ENCODE results near the gene ADRA2A.

Gene ADRA2A

DNA sequence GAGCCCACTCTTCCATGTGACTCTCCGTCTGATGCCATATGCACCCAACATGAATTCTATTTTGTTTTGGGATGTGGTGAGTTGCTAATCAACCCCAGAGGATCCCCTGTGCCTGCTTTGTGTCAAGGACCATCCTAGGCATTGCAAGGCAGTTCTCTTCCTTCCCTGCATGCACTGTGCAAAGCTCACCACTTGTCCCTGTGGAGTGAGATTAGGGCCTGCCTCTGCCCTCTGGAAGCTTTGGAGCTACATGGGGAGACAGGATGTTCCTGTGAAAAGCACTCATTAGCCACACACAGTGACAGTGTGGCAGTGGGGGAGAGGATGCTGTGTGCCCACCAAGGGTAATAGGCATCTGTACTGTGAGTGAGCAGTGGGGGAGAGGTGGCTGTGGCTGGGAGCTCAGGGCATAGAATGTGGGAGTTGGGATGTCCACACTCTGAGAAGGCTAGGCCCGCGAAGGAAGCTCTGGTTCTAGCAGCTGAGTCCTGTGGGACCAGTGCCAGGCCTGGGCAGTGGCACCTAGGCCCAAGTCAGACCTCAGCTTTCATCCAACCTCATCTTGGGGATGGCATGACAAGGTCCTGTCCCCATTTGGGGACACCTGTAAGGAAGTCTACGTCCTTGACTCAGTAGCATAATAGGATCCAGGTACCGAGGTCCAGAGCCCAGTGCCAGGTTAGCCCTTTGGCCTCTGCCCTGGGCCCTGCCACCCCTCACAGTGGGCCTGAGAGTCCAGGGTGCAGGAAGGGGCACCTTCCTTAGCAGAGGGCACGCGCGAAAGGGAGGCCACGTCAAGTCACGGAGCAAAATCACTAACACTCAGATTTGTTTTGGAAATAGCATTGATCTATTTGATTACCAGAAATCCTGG lies 6.6 kb downstream of the ADRA2A start:
- no peaks in the 10 kb centered on the region for H3K4me1 ChIP-seq (ENCODE audit: insufficient read depth, low read length)
- no peaks in the 10 kb centered on the region for H3K79me2 ChIP-seq (ENCODE audit: insufficient read depth, low read length)
- no peaks in the 10 kb centered on the region for H4K20me1 ChIP-seq (ENCODE audit: insufficient read depth, low read length)
- no peak overlapping the region for H3K27ac ChIP-seq (ENCODE audit: low read length)
- no peaks in the 10 kb centered on the region for H3K36me3 ChIP-seq (ENCODE audit: insufficient read depth, low read length)
- TF ChIP-seq, protein P1, sequence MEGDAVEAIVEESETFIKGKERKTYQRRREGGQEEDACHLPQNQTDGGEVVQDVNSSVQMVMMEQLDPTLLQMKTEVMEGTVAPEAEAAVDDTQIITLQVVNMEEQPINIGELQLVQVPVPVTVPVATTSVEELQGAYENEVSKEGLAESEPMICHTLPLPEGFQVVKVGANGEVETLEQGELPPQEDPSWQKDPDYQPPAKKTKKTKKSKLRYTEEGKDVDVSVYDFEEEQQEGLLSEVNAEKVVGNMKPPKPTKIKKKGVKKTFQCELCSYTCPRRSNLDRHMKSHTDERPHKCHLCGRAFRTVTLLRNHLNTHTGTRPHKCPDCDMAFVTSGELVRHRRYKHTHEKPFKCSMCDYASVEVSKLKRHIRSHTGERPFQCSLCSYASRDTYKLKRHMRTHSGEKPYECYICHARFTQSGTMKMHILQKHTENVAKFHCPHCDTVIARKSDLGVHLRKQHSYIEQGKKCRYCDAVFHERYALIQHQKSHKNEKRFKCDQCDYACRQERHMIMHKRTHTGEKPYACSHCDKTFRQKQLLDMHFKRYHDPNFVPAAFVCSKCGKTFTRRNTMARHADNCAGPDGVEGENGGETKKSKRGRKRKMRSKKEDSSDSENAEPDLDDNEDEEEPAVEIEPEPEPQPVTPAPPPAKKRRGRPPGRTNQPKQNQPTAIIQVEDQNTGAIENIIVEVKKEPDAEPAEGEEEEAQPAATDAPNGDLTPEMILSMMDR (IDR thresholded peaks at IDR 0.05; ENCODE audit: borderline replicate concordance, extremely low read depth, low read length, poor library complexity, severe bottlenecking): no peak
- TF ChIP-seq EZH2 (IDR thresholded peaks at IDR 0.05; ENCODE audit: borderline replicate concordance, low read depth, low read length, severe bottlenecking): no peak
- no peak overlapping the region for H3K4me3 ChIP-seq (ENCODE audit: low read depth in 1 of 2, low read length in 2 of 2)
- no peaks in the 10 kb centered on the region for H3K27me3 ChIP-seq (ENCODE audit: insufficient read depth, low read length, poor library complexity)
- DNase-seq (no peak), ATAC-seq (ENCODE audit: insufficient read depth, low read depth) (no peak)
- H3K9me3 ChIP-seq (ENCODE audit: insufficient read depth, low read length, severe bottlenecking): no peaks in the 10 kb centered on the region
- no peak overlapping the region for H2AFZ ChIP-seq (ENCODE audit: low read depth, low read length)
- H3K9ac ChIP-seq (ENCODE audit: low read depth, low read length): no peak overlapping the region
- no peak overlapping the region for H3K4me2 ChIP-seq (ENCODE audit: insufficient read depth, low read length)

DNA sequence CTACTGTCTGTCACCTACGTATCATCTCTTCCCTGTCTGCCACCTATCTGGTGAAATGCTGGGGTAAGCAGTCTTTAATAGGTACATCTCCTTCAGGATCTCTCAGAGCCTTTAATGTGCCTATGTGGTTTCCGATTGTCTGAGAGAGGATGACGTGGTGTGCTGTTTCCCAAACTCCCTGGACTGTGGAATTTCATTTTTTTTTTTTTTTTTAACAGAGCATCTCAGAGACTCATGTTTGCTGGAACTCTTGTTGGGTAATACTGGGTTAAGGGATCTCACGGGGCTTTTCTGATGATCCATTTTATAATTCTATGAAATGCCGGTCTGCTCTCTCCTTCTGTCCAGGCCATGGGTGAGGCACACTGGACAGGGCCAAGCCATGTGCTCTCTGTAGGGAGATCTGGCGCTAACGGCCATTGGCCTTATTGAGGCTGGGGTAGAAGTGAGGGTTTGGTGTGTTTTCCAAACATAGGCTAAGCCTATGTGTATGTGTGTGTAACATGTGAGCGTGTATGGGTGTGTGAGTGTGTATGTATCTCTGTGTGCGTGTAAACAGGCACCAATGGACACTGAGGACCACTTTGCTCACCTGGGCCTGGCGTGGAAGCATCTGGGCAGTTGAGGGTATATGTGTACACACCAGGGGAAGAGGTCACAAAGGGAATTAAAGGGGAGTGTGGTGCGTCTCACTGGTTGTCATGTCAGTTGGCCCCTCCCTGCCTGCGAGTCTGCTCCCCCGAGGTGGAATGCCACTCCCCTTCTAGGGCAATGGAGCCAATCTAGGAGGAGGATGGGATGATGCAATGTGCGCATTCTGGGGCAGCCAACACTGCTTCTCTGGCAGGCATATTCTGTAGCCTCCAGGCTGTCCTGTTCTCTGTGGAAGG lies 7.8 kb downstream of the ADRA2A start:
- H3K9ac ChIP-seq (ENCODE audit: low read depth, low read length): no peak overlapping the region
- no peaks in the 10 kb centered on the region for H3K79me2 ChIP-seq (ENCODE audit: insufficient read depth, low read length)
- H4K20me1 ChIP-seq (ENCODE audit: insufficient read depth, low read length): no peaks in the 10 kb centered on the region
- no peaks in the 10 kb centered on the region for H3K27me3 ChIP-seq (ENCODE audit: insufficient read depth, low read length, poor library complexity)
- H3K27ac ChIP-seq (ENCODE audit: low read length): no peak overlapping the region
- no peak overlapping the region for H3K4me3 ChIP-seq (ENCODE audit: low read depth in 1 of 2, low read length in 2 of 2)
- H3K9me3 ChIP-seq (ENCODE audit: insufficient read depth, low read length, severe bottlenecking): no peaks in the 10 kb centered on the region
- no peak overlapping the region for H2AFZ ChIP-seq (ENCODE audit: low read depth, low read length)
- DNase-seq: no peak
- H3K4me1 ChIP-seq (ENCODE audit: insufficient read depth, low read length): no peaks in the 10 kb centered on the region
- H3K4me2 ChIP-seq (ENCODE audit: insufficient read depth, low read length): no peak overlapping the region
- TF ChIP-seq EZH2 (IDR thresholded peaks at IDR 0.05; ENCODE audit: borderline replicate concordance, low read depth, low read length, severe bottlenecking): no peak
- TF ChIP-seq, protein P1 (IDR thresholded peaks at IDR 0.05; ENCODE audit: borderline replicate concordance, extremely low read depth, low read length, poor library complexity, severe bottlenecking): no peak
- ATAC-seq (ENCODE audit: insufficient read depth, low read depth): no peak
- no peaks in the 10 kb centered on the region for H3K36me3 ChIP-seq (ENCODE audit: insufficient read depth, low read length)

DNA sequence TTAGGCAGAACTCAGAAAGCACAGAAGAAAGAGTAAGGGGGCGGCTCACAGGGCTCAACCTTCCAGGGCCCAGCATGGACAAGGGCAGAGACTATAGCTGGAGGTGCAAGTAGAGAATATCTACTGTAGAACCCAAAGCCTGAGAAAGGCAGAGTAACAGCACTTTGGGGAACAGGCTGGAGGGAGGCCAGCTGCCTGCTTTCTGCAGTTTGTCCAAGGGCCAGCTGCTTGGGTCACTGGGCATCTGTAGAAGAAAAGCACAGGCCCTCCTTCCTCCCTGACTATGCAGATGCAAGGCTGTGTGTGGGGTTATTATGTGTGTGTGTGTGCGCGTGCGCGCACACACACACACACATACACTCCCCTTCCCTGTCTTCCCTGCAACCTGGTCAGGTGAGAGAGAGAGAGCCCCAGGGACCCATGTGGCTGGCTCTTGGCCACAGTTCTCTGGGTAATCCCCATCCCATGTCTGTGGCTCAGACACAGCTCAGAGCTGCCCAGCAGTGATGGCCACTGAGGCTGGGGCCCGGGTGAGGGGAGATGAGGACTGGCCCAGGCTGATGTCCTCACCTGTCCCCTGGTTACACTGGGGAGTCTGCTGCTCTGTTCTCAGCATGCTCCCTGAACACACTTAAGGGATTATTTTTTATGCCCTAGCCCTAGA lies 9.0 kb downstream of the ADRA2A start:
- Histone ChIP-seq H3K9ac (ENCODE audit: low read depth, low read length) (no peak overlapping the region), H4K20me1 (ENCODE audit: insufficient read depth, low read length) (no peaks in the 10 kb centered on the region), H3K9me3 (ENCODE audit: insufficient read depth, low read length, severe bottlenecking) (no peaks in the 10 kb centered on the region), H3K4me2 (ENCODE audit: insufficient read depth, low read length) (no peak overlapping the region), H3K4me3 (ENCODE audit: low read depth in 1 of 2, low read length in 2 of 2) (no peak overlapping the region), H3K36me3 (ENCODE audit: insufficient read depth, low read length) (no peaks in the 10 kb centered on the region), H3K27ac (ENCODE audit: low read length) (no peak overlapping the region), H3K4me1 (ENCODE audit: insufficient read depth, low read length) (no peaks in the 10 kb centered on the region), H2AFZ (ENCODE audit: low read depth, low read length) (no peak overlapping the region), H3K79me2 (ENCODE audit: insufficient read depth, low read length) (no peaks in the 10 kb centered on the region), H3K27me3 (ENCODE audit: insufficient read depth, low read length, poor library complexity) (no peaks in the 10 kb centered on the region)
- TF ChIP-seq EZH2 (IDR thresholded peaks at IDR 0.05; ENCODE audit: borderline replicate concordance, low read depth, low read length, severe bottlenecking): no peak
- TF ChIP-seq, protein P1 (IDR thresholded peaks at IDR 0.05; ENCODE audit: borderline replicate concordance, extremely low read depth, low read length, poor library complexity, severe bottlenecking): no peak
- ATAC-seq (ENCODE audit: insufficient read depth, low read depth) (no peak), DNase-seq (no peak)

All from DND-41 (cell line).